GM18520 (cell line): ENCODE data around the gene SLC25A52.
"Not testable (repeated sequence)": the region's sequence is repeated elsewhere in the genome, so short reads cannot be mapped to it uniquely, and the experiment has no call there.

Experiments used
- ATAC-seq: cut with Tn5 transposase; IDR thresholded peaks from one replicate; pipeline ENCODE4 v1.9.1; 2021; ENCODE audit not compliant: unreplicated experiment

Gene SLC25A52, protein sequence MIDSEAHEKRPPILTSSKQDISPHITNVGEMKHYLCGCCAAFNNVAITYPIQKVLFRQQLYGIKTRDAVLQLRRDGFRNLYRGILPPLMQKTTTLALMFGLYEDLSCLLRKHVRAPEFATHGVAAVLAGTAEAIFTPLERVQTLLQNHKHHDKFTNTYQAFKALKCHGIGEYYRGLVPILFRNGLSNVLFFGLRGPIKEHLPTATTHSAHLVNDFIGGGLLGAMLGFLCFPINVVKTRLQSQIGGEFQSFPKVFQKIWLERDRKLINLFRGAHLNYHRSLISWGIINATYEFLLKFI

DNA sequence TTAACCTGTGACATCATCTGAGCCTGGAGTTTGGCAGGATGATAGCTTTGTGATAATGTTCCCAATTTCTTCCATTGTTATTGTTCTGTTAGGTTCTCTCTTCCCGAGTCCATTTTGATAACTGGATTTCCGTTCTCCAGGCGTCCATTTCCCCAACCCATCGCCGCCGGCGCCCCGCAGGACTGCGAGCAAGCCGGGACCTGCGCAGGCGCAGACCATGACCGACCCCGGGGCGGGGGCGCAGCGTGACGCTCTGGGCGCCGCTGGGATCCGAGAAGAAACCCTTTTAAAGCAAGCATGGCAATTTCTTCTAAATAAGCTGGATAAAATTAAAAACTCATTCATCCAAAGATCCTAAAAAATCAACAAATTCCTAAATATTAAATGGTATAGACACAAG lies at the start of gene SLC25A52:
Gene SLC25A52, minus strand, starts transcription at position 186 of the 400 bp plus-strand sequence. CDS start 219 bp downstream, outside the sequence.
- ATAC-seq = no peak

DNA sequence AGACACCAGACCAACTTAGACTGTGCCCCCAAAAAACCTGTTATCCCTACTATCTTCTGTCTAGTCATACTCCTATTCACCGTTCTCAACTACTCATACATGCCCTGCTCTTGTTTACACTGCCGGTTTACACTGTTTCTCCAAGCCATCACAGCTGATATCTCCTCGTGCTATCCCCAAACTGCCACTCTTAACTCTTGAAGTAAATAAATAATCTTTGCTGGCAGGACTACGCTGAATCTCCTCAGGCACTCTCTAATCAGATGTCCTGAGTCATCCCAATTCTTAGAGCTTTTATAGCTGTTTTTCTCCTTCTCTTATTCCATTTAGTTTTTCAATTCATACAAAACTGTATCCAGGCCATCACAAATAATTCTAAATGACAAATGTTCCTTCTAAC lies 48.4 kb upstream of the SLC25A52 start:
- not testable (repeated sequence) for ATAC-seq

DNA sequence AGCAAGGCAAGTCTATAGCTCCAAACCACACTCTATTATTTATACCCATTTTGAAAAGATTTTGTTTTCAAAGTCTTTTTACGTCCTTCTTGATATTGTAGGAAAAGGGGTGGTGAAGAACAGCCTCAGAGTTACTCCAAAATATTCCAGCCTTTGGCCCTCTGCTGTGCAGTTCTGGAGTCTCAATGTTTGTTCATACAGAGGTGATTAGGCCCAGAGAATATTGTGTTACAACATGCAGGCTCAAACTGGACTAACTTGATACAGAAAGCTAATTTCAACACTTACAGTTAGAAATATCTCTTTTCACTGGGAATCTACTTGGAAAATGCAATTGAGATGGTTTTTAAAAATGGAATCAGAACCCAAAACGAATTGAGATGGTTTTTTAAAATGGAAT lies 40.4 kb upstream of the SLC25A52 start:
- ATAC-seq = no peak

DNA sequence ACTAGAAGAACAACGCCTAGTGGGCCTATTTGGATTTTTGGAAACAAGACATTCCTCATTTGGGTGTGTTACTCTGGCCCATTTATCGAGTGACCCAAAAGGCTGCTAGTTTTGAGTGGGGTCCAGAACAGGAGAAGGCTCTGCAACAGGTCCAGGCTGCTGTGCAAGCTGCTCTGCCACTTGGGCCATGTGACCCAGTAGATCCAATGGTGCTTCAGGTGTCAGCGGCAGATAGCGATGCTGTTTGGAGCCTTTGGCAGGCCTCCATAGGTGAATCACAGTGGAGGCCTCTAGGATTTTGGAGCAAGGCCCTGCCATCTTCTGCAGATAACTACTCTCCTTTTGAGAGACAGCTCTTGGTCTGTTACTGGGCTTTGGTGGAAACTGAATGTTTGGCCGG lies 38.6 kb upstream of the SLC25A52 start:
- not testable (repeated sequence) for ATAC-seq

DNA sequence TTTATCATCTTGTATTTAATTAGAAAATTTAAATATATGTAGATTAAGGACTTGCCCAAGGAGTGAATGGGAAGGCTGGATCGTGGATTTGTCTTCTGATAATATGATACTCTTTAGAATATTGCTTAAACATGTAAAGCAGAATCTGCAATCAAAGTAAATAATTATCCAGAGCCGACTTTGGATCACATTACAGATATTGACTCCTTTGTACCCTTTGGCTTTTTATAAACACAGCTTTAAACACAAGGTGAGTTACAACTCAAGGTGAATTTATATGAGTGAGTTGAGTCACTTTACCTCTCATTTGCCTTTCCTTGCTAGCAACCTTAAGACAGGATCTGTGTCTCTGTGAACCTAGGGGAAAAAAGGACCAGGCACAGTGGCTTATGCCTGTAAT lies 37.7 kb upstream of the SLC25A52 start:
- no peak for ATAC-seq

DNA sequence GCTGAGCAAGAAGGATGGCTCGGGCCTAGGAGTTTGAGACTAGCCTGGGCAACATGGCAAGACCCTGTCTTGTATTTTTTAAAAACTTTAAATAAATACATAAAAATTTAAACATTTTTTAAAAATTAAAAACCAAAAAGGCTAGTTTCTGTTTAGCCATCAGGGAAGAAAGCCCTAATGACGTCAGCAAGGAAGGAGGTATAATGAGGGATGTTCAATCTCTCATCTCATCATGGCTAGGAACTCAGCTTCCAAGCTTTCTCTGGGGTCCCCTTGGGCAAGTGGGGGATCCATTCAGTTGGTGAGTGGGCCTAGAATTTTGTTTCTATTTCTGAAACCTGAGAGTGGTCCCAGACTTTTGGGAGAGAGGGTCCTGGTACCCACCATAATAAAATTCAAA lies 35.1 kb upstream of the SLC25A52 start:
- no peak for ATAC-seq

DNA sequence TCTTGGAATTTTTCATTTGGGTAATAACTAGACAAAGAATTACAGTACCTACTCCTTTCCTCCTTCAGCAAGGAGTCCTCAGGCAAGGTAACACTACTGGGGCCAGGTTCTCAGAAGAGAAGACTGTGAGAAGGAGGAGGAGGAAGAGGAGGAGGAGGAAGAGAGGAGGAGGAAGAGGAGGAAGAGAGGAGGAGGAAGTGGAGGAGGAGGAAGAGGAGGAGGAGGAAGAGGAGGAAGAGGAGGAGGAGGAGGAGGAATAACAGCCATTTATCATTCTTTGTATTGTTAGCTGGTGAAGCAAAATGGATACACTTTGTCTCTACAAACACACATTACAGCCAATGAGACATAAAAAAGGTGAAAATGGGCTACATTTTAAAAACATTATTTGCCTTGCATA lies 32.9 kb upstream of the SLC25A52 start:
- no peak for ATAC-seq

DNA sequence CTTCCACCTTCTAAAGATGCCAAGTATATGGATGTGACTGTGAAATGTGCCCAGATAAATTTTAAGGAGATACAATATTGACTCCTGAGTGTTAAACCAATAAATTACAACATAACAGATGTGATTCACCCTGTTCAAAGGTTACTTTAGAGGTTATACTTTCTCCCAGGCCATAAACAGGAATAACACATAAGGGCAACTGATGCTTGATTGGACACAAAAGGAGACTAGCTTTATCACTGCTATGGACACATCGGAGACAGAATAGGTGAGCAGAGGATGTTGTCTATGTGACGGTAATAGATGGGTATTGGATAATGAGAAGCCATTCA lies 31.9 kb upstream of the SLC25A52 start:
- peak; percentile 1 for ATAC-seq

DNA sequence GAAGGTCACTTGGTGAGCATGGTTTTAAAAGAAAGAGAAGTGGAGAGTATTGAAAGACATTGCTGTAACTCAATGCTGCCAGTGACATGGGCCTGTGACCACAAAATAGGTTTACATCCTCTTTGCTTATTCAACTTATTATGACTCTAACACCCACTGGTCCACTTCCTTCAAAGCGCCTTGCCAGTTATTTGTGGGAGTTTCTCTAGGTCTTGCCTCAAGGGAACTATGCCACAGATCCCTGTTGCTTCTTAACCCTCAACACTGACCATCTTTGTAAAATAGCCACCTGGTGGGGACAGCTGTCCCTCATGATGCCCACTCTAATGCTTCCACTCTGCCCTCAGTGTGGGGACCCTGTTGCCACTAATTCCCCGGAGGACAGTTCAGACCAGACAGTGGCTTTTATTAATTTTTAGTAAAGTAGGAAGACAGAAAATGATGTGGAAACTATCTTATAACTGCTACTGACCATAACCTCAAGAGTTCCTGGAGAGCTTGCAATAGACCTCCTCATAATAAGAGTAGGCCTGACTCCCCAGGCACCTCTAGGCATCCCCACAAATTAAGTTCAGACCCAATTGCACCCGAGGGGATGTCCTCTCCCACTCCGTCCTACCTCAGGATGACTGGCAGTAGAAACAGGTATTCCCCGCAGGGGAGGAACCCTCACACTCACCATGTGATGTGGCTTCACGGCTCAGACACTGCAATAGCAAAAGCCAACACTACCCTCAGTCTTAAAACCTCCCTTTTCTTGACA lies 31.3 kb upstream of the SLC25A52 start:
- peak; percentile 83 for ATAC-seq

DNA sequence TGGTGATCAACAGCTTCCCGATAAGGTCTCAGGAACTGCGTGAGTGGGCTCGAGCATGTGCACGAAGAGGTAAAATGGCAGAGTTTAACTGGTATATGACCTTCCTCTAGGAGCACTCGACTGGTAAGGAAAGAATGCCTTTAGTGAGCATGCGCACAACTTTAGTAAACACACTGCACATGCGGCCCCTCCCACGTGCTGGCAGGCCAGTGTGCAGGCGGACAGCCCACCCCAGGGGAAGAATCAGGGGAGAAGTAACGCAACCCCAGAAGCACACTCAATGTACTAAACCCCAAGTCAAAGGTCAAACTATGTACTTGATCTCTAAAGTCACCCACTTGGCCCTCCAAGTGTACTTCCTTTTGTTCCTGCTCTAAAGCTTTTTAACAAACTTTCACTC lies 28.7 kb upstream of the SLC25A52 start:
- no peak for ATAC-seq

DNA sequence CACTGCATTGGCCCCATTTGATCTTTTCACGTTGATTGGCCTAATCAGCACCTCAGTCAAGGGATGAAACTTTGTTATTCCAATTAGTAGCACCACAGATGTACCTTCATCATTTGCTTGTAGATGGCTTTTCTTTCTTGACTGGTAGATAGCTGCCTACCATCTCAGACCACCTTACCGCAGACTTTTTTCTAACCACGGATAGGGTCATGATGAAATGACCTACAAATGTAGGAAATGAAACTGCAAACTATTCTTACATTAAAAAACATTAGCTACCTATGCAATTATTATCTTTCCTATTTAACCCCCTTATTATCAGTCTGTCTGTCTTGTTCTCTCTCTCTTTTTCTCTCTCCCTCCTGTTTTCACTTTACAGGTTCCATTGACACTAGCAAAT lies 22.4 kb upstream of the SLC25A52 start:
- ATAC-seq = no peak

DNA sequence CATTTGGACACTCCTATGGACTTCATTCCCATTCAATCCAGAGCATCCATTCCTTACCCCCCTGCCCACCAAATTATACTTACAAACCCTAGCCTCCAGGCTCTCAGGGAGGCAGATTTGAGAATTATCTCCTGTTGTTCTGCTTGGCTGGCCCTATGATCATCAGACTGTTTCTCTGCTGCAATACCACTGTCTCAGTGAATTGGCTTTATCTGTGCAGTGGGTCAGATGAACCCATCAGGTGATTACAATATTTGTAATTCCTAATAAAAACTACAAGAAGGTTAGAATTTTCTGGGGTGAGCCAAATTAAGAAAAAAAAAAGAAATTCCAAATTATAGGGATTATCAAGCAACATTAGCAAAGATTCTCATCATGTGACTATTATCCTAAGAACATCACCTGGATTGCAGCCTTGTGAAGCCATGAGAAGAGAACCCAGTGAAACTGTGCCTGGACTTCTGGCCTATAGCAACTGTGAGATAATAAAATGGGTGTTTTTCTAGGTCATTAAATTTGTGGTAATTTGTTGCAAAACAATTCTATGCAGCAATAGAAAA lies 17.8 kb upstream of the SLC25A52 start:
- no peak for ATAC-seq

DNA sequence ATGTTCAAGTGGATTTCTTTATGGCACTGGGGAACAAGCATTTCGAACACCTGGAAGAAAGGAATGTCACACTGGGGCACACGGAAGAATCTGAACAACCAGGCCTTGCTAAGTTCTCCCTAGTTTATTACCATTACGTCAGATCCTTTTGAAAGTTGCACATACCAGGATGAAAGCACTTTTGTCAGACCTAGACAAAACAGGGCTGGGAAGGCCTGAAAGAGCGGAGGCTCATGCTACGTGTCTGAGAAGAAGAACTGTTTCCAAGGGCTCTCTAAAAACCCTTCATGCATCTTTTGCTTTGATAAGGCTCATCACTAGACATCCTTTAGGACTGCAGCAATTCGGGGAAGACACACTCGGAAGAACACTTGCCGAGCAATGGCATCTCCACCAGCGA lies 15.4 kb upstream of the SLC25A52 start:
- no peak for ATAC-seq

DNA sequence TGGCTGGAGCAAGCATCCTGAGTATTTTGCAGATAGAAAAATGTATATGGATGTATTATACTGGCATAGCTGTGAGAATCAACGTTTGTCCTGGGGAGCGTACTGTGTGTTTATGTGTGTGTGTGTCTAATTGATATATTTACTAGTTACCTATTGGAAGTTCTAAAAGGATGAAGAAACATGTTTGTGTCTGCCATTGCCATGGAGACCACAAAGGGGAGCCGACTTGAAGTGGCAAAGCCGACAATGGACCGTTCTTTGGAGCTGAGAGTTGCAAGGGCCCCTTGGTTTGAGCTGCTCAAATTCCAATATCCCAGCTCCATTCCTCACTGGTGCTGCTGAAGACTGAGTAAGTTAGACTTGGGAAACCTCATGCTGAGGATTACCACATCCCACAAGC lies 14.3 kb upstream of the SLC25A52 start:
- ATAC-seq = no peak

DNA sequence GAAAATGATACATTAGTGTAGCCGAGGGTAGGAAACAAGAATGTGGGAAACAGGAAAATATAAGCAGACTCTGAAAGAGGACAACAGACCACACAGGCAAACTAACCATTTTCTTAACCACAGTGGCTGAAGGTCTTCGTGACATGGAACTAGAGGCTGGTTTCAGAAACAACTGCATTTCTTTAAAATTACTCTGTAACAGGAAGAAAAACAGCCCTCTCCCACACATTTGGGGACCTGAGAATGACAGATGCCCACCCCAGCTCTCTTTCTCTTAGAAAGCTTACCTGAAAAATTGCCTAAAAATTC lies 13.8 kb upstream of the SLC25A52 start:
- ATAC-seq = no peak

DNA sequence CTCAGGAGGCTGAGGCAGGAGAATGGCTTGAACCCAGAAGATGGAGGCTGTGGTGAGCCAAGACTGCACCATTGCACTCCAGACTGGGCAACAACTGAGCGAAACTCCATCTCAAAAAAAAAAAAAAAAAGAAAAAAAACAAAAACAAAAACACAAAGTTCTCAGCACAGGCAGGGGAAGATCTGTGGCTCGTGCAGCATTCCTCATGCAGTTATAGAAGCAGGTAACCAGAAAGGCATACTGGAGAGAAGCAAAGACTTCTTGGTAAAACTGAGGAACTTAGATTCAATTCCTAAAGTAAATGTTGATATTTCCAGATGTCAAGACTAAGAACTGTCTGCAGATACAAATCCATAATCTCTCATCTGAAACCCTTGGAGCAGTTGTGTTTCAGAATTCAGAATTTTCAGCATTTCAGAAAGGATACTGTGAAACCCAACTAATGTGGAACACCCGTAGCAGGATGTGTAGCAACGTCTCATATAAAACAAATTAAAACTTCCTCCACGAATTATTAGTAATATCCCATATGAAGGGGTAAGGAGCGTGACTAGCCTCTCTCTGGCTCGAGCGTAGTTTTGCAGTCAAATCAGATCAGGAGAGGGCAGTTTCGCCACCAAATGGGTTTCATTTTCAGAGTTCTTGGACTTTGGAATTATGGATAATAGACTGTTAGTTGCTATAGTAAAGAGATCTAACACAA lies 13.2 kb upstream of the SLC25A52 start:
- no peak for ATAC-seq

DNA sequence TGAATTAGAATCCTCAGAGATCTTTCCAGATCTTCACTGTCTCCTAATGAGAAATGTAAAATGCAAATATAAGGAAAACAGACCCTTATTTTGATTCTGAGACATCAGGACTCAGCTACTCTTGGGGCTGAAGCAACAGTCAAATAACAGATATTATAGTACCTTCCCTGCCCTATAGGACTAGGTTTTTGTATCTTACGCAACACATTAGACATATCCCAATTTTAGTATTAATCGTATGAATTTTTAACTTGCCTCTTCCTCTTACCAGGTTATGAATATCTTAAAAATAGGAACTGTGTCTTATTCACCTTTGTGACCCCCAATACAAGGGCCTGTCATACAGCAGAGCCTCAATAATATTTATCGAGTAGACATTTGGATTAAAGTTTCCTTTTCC lies 12.0 kb upstream of the SLC25A52 start:
- ATAC-seq = no peak

DNA sequence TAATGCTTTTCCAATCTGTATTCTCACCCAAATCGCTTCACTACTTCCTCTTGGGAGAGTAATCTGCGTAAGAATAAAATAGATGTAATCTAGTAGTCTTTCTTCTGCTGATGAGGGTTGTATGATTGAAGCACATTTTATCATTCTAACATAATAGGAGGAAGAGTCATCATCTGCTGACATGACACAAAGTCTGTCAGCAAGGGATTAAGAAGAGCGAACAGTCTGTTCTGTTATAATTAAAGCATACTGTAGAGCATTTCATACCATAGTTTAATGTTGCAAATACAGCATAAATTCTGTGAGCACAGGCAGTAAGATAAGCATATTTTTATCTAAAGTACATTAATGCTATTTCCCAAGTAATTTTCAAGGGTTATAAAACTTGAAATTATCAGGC lies 10.4 kb downstream of the SLC25A52 start:
- no peak for ATAC-seq

DNA sequence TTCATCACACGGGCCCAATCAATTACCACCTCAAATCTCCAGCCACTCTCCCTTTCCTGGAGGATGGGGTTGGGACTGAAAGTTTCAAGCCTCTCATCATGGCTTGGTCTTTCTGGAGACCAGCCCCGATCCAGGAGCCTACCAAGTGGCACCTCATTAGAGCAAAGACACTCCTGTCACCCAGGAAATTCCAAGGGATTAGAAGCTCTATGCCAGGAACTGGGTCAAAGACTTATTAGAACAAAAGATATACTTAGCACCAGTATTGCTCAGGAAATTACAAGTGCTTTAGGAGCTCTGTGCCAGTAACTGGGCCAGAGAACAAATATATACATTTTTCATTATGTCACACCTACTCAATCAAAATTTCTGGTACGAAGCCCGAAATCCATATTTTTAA lies 14.3 kb downstream of the SLC25A52 start:
- ATAC-seq = no peak

DNA sequence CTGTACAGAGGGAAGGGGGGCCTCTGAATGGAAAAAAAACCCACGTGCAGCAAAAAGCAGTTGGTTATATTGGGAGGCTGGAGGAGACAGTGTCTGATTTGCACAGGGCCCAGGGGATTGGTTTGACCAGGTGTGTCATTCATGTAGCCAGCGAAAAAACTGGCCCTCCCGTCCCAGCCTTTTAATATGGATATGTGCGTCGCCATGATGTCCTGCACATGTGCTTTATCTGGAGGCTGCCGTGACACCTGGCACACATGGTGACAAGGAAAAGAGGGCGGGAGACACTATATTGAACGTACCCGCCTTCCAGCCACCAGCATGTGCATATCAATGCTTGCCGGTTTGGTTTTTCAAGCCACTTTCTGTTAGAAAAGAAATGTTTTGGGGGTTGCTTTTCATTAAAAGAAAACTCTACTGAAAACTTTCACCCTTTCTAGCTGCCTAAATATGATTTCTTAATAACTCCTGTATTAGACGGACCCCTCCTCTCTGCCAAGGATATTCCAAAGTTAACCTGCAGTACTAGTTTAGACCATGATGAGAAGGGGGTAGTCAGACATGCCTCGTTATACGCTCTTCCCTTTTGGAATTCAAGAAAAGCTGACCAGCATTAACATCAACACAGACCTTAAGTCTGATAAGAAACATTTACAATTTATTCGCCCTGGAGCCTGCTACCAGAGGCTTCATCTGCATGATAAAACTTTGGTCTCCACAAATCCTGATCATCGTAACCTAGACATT lies 16.2 kb downstream of the SLC25A52 start:
- no peak for ATAC-seq

DNA sequence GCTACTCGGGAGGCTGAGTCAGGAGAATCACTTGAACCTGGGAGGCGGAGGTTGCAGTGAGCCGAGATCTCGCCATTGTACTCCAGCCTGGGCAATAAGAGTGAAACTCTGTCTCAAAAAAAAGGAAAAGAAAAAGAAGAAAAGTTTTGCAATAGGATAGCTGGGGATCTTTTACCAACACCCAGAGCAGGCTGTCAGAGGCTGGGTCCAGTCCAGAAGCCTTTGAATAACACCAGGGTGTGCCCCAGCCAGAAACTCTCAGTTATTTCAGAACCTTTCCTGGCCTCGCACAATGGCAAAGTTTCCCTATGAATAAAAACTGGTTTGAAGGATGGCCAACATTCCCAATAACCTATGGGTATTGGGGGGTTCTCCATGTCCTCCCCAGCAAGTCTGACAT lies 17.1 kb downstream of the SLC25A52 start:
- ATAC-seq = not testable (repeated sequence)
